NCI-H1048 (cell line): ENCODE measurements around the gene INHBA.

Experiments used
- DNase-seq: peaks from one replicate; lab custom pipeline; 2025; lab: John Stamatoyannopoulos, UW

The INHBA gene

GRCh38 chr7:41688906-41689305, 14.0 kb downstream of the INHBA start:
- DNase-seq, result no peak

- no peak for DNase-seq
Observed at GRCh38 chr7:41688012-41688625, 14.8 kb downstream of the INHBA start.

- no peak for DNase-seq
Observed at GRCh38 chr7:41685684-41686083, 17.2 kb downstream of the INHBA start.

GRCh38 chr7:41682422-41682821, 20.5 kb downstream of the INHBA start:
- no peak for DNase-seq

GRCh38 chr7:41679566-41679965, 23.3 kb downstream of the INHBA start:
- DNase-seq, result no peak

GRCh38 chr7:41674505-41675023, 28.3 kb downstream of the INHBA start:
- no peak for DNase-seq

GRCh38 chr7:41661596-41661995, 41.3 kb downstream of the INHBA start:
- no peak for DNase-seq

GRCh38 chr7:41659539-41659938, 43.4 kb downstream of the INHBA start:
- DNase-seq, result no peak

GRCh38 chr7:41656366-41656765, 46.5 kb downstream of the INHBA start:
- DNase-seq, result no peak

- DNase-seq, result no peak
Observed at GRCh38 chr7:41655426-41655825, 47.5 kb downstream of the INHBA start.

GRCh38 chr7:41652267-41652666, 50.6 kb downstream of the INHBA start:
- DNase-seq, result no peak

GRCh38 chr7:41648501-41648900, 54.4 kb downstream of the INHBA start:
- DNase-seq, result no peak

GRCh38 chr7:41643616-41644015, 59.3 kb downstream of the INHBA start:
- DNase-seq, result no peak

GRCh38 chr7:41641665-41642014, 61.2 kb downstream of the INHBA start:
- DNase-seq, result no peak

- DNase-seq, result no peak
Observed at GRCh38 chr7:41641011-41641664, 61.8 kb downstream of the INHBA start.

GRCh38 chr7:41640487-41640886, 62.4 kb downstream of the INHBA start:
- no peak for DNase-seq

GRCh38 chr7:41637049-41637448, 65.8 kb downstream of the INHBA start:
- no peak for DNase-seq
